Esophagus muscularis mucosa (tissue), 3 donors: ENCODE measurements around the gene NDUFS8.

Experiments
- CTCF ChIP-seq, 3 experiments: fragments of 200-600 bp in 2 of 3; fragments of 450-650 bp in 1 of 3; sonication (generic) in 2 of 3; IDR thresholded peaks; one replicate each; pipeline ENCODE4 v1.5.1; 2017 to 2019; ENCODE audit warnings: antibody characterized with exemption in 3 of 3, mild to moderate bottlenecking in 2 of 3, moderate library complexity in 1 of 3
- POLR2A ChIP-seq: fragments of 450-650 bp; IDR thresholded peaks from one replicate; pipeline ENCODE4 v1.6.1; 2017; ENCODE audit warnings: antibody characterized with exemption, moderate library complexity, mild to moderate bottlenecking, low read depth

DNA sequence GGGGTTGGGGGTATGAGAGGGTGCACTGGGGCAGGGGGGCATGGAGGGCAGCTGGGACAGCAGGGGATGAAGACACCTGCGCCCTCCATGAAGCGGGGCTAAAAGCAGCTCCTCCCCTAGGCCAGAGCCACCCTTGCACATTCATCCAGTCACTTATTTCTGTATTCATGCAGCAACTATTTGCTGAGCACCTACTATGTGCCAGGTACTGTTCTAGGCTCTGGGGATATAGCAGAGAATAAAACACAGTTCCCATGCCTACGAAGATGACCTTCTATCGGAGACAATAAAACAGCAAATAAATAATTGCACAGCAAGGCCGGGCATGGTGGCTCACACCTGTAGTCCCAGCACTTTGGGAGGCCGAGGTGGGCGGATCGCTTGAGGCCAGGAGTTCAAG is 15.0 kb upstream of the NDUFS8 start:
- TF ChIP-seq CTCF (IDR thresholded peaks at IDR 0.05) (no peak), POLR2A (no peak)
